Adrenal gland (tissue), 12 donors: Measurements from ENCODE around the gene TOP2A. TPM values are rescaled to one million over a fixed set of nuclear protein-coding genes. Genes with fewer than 3 reads are reported as not detected.

Source experiments
- DNase-seq, 7 donors: peaks; one replicate each; pipeline ENCODE4 v3.0.0-alpha.2; 2019 to 2020
- H3K27ac ChIP-seq, 5 donors: fragments of 200-600 bp; sonication (generic) in 4 of 5; 1 replicate in 3 of 5; 2 replicates in 2 of 5; pipeline versions ENCODE4 v1.5.1 to v1.8.0; 2016 to 2020; ENCODE audit warnings: mild to moderate bottlenecking in 1 of 5
- H3K27me3 ChIP-seq: fragments of 200-600 bp; 2 replicates; pipeline ENCODE4 v1.8.0; 2021
- H3K36me3 ChIP-seq, 2 donors: fragments of 200-600 bp; replicated peaks in 1 of 2; 1 replicate in 1 of 2; 2 replicates in 1 of 2; pipeline versions ENCODE4 v1.5.1 to v1.8.0; 2018 to 2022
- H3K4me1 ChIP-seq, 2 donors: fragments of 200-600 bp; replicated peaks in 1 of 2; 1 replicate in 1 of 2; 2 replicates in 1 of 2; pipeline versions ENCODE4 v1.5.1 to v1.8.0; 2018 to 2021
- H3K4me3 ChIP-seq, 4 donors: fragments of 200-600 bp; sonication (generic) in 3 of 4; one replicate each; pipeline ENCODE4 v1.5.1; 2016 to 2018
- H3K9me3 ChIP-seq, 3 donors: fragments of 200-600 bp; sonication (generic) in 1 of 3; replicated peaks in 1 of 3; 1 replicate in 2 of 3; 2 replicates in 1 of 3; pipeline versions ENCODE4 v1.5.1 to v1.8.0; 2016 to 2021
- CTCF ChIP-seq, 6 experiments: fragments of 450-650 bp in 4 of 6; fragments of 200-600 bp in 2 of 6; sonication (generic) in 1 of 6; IDR thresholded peaks; 1 replicate in 5 of 6; 2 replicates in 1 of 6; pipeline versions ENCODE4 v1.5.1 to v1.8.0; 2016 to 2021; ENCODE audit warnings: antibody characterized with exemption in 6 of 6, mild to moderate bottlenecking in 2 of 6, moderate library complexity in 1 of 6
- POLR2A ChIP-seq, 2 donors: fragments of 450-650 bp; IDR thresholded peaks; one replicate each; pipeline ENCODE4 v1.6.1; 2017; ENCODE audit warnings: antibody characterized with exemption in 2 of 2, mild to moderate bottlenecking in 2 of 2, moderate library complexity in 1 of 2
- WGBS, 4 donors: extraction: QIAGEN DNeasy Blood & Tissue Kit in 2 of 4; methylation state at CpG; one replicate each; pipeline versions ENCODE4 v1.1.5 to v1.1.7; 2013 to 2017; 5-methylcytosine and 5-hydroxymethylcytosine counted together
- intact Hi-C, 2 donors: fragments of 100-400 bp; cut with DNase I; formaldehyde crosslinking; loops; one replicate each; pipeline versions ENCODE4 v1.14.1 to v1.15.0; 2022 to 2023
- polyA plus RNA-seq, 3 donors: library from polyadenylated mRNA; stranded (reverse); fragments of 200-250 nt in 2 of 3; fragments of 350-450 nt in 1 of 3; fragmentation: Illumina TruSeq in 1 of 3; extraction: RNeasy Lipid Tissue Mini Kit (QIAGEN cat#74804) in 1 of 3; gene quantifications; one replicate each; pipeline ENCODE4 v1.2.3, GENCODE V29; 2013 to 2014
- total RNA-seq, 9 donors: library from RNA; depleted of rRNA in 4 of 9; stranded (reverse); fragments of >200 nt in 4 of 9; fragments of 120-200 nt in 1 of 9; fragmentation: NEBNext Ultra II Directional in 1 of 9; extraction: Animal tissue kit (Norgen Biotek cat#: 25700) in 1 of 9; gene quantifications; one replicate each; pipeline versions ENCODE4 v1.1.0 to v1.2.4, GENCODE V29; 2013 to 2023
- donor health status: healthy with polysubstance abuse.
- donor health status: Bipolar disorder and iron deficiency.
- donor health status: DM: yes; HTN: yes; CAD: no.
- donor health status: DM: no; HTN: no; CAD: no.
- donor health status: DM: no; HTN: no; CAD: no.
- donor health status: DM: yes; HTN: yes; CAD: no.

Gene TOP2A
- total and polyA plus RNA-seq, 12 donors = 0.32 to 51.1 (median 3.8) TPM

DNA sequence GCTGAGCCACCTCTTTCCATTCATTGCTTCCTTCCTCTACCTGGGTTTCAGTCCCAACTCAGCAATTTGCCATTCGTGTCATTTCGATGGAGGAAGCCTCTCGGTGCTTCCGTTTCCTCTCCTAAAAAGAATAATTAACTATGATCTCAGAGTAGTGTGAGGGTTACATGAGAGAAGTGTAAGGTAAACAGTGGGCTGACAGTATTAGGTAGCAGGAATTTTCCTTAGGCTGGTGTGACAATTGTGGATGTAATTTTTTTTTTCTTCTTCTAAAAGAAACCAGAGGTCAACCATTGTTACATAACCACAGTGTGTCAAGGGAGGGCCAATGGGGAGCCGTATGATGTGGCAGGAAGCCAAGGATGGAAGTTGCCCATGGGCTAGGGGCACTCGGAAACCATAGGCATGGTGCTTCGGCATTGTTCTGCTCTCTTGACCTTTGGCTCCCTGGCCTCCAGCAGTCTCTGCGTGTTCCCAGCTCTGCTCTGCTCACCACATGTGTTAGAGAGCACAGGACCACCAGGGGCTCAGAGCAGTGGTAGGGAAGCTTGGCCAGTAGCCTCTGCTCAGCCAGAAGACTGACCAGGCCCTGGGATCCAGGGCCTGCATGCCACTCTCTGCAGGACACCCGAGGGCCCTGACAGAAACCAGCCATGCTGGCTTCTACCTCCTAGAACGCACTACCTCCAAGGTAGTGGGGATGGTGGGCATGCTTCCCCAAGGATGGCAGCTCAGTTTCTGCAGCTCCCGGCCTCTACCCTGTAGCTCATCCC lies 2.0 kb upstream of the TOP2A start:
- TF ChIP-seq CTCF (IDR thresholded peaks at IDR 0.05) (no peak), POLR2A (IDR thresholded peaks at IDR 0.05) (no peak)
- H3K27me3 ChIP-seq = no peaks in the 10 kb centered on the region
- H3K4me1 ChIP-seq = peaks cover 6 to 12% of the 10 kb centered on the region in 2 donors
- 51 to 65% (median 61%) methylated on average over 7 to 11 of the region's 11 CpGs for WGBS, 4 donors
- no peaks in the 10 kb centered on the region for H3K9me3 ChIP-seq
- intact Hi-C loops = loop anchor here in 1 of 2 donors (10.0 kb wide), 2 partner anchors 115 to 225 kb away; partner anchors contain the start of gene RARA
- peak in 2 of 7 donors; percentile 13 to 20 for DNase-seq
- H3K36me3 ChIP-seq = no peaks in the 10 kb centered on the region
- no peak overlapping the region for H3K4me3 ChIP-seq
- no peak overlapping the region for H3K27ac ChIP-seq

GRCh38 chr17:40418428-40418706 lies 671 bp upstream of the TOP2A start:
- H3K4me3 ChIP-seq = peak overlapping the region in 3 of 4 donors; percentile 10 to 53 (median 17)
- TF ChIP-seq POLR2A (IDR thresholded peaks at IDR 0.05) (no peak), CTCF (IDR thresholded peaks at IDR 0.05) (no peak)
- intact Hi-C loops = loop anchor here in 1 of 2 donors (10.0 kb wide), 2 partner anchors 114 to 224 kb away; partner anchors contain the start of gene RARA
- H3K4me1 ChIP-seq = peaks cover 6 to 12% of the 10 kb centered on the region in 2 donors
- no peaks in the 10 kb centered on the region for H3K9me3 ChIP-seq
- DNase-seq = peak in 4 of 7 donors; percentile 29 to 36 (median 32)
- H3K27ac ChIP-seq = peak overlapping the region in 2 of 5 donors; percentile 19 to 32
- H3K27me3 ChIP-seq = no peaks in the 10 kb centered on the region
- 55 to 68% (median 60%) methylated on average over 14 to 16 of the region's 16 CpGs for WGBS, 4 donors
- H3K36me3 ChIP-seq = no peaks in the 10 kb centered on the region

DNA sequence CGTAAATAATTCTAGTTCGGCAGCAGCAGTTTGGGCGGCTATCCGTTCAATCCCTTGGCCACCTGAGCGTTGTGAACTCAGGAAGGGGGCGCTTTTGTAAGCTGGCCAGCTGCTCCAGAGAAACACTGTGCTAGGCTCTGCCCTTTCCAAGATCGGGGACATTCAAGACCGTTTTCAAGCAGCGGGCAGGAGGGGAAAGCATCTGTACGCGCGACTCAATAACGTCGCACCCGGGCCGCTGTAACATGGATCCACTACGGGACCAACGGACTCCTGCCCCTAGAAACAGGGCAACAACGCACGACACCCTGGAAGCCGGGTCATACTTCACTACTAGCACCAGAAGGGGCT lies 463 bp downstream of the TOP2A start:
- Histone ChIP-seq H3K27me3 (no peaks in the 10 kb centered on the region), H3K27ac (no peak overlapping the region), H3K9me3 (no peaks in the 10 kb centered on the region), H3K4me1 (peaks cover 6 to 12% of the 10 kb centered on the region in 2 donors), H3K36me3 (no peaks in the 10 kb centered on the region), H3K4me3 (peak overlapping the region in 2 of 4 donors; percentile 8 to 53)
- no peak for TF ChIP-seq POLR2A (IDR thresholded peaks at IDR 0.05)
- TF ChIP-seq CTCF (IDR thresholded peaks at IDR 0.05) = no peak
- intact Hi-C loops = loop anchor here in 1 of 2 donors (10.0 kb wide), 2 partner anchors 112 to 222 kb away; partner anchors contain the start of gene RARA
- 0 to 1% (median 0%) methylated on average over 7 to 21 of the region's 21 CpGs for WGBS, 4 donors
- DNase-seq = no peak

GRCh38 chr17:40416671-40417070 lies 1.0 kb downstream of the TOP2A start:
- H3K27ac ChIP-seq = no peak overlapping the region
- DNase-seq = no peak
- H3K36me3 ChIP-seq = no peaks in the 10 kb centered on the region
- H3K4me1 ChIP-seq = peaks cover 6 to 12% of the 10 kb centered on the region in 2 donors
- no peaks in the 10 kb centered on the region for H3K9me3 ChIP-seq
- no peaks in the 10 kb centered on the region for H3K27me3 ChIP-seq
- WGBS, 4 donors = 36 to 39% (median 37%) methylated on average over 3 of the region's 3 CpGs
- H3K4me3 ChIP-seq = no peak overlapping the region
- TF ChIP-seq POLR2A (IDR thresholded peaks at IDR 0.05) (no peak), CTCF (IDR thresholded peaks at IDR 0.05) (no peak)
- intact Hi-C loops = loop anchor here in 1 of 2 donors (10.0 kb wide), 2 partner anchors 112 to 222 kb away; partner anchors contain the start of gene RARA
